Measurements from ENCODE around the gene DAPL1.
A peak's percentile ranks its signal among the peaks of the same experiment; 100 is the strongest.

Gene DAPL1

GRCh38 chr2:158778243-158778642 lies 16.9 kb upstream of the DAPL1 start:
- DNase-seq = no peak

DNA sequence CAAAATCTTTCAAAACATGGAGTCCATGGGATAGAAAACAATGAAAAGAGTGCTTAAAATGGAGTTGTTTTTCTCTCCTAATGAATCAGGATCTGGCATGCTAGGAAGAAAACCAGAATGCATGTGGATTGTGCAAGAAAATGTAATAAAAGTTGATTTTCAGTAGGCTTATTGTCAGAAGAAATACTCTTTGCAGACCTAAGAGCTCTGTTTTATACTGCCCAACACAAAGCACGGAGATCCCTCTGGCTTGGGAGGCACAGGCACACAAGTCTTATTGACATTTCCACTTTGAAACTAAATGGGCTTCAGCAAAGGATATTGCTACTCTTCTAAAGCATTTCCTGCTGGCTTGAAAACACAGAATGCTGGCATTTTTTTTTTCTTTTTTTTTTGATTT lies 15.5 kb upstream of the DAPL1 start:
- DNase-seq = no peak

- DNase-seq = peak; percentile 82
Observed at GRCh38 chr2:158781353-158781961, 13.7 kb upstream of the DAPL1 start.

GRCh38 chr2:158782136-158782535 lies 13.0 kb upstream of the DAPL1 start:
- DNase-seq = no peak

- DNase-seq = peak; percentile 66
Observed at GRCh38 chr2:158782616-158783015, 12.5 kb upstream of the DAPL1 start.

- DNase-seq = no peak
Observed at GRCh38 chr2:158783923-158784322, 11.2 kb upstream of the DAPL1 start.

GRCh38 chr2:158786897-158787296 lies 8.2 kb upstream of the DAPL1 start:
- no peak for DNase-seq

- no peak for DNase-seq
Observed at GRCh38 chr2:158788951-158789350, 6.2 kb upstream of the DAPL1 start.

GRCh38 chr2:158796652-158797051 lies 1.5 kb downstream of the DAPL1 start:
- no peak for DNase-seq

DNA sequence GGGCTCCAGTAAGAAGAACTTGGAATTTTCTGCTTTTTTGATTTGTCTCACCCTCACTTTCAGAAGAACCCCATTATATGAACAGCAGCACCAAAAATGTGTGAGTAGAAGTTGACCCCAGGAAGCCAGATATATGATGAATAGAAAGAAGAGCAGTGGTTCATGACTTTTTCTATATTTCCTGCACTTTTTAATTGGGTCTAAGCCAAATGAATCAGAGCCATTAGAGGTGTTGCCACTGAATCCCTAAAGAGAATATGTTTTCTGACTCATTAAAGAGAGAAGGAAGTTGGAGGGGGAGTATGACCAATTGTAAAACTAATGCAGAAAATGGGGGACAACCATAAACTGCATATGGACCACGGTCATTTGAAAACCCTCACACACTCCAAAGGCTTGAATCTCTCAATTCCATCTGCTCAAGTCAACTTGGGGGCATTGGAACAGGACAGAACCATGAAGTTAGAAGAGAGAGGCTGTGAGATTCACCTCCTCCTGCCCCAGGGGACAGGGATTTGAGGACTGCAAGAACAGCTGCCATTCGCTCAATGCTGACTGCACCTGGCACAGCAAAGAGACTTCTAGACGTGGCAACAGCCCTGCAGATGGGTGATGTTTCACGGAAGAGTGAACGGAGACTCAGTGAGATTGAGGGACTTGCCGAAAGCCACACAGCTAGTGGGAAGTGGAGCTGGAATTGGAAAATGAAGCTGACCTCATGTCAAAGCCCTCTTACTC lies 3.0 kb downstream of the DAPL1 start:
- DNase-seq = peak; percentile 55

DNA sequence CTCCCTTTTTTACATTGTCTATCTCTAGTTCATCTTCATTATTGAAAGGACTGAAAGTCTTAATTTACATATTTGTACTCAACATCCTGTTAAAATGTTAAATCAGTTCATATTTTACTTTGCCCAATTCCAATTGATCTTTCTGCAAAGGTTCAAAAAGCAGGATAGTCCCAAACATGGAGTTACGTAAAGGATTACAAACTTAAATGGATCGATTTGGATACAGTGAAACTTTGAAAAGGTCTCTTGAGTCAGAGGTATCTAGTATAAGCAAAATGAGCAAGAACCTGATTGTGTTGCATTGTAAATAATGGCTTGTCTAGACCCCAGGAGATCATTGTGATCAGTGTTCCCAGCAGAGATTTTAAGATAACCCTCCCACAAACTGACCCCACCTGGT lies 4.1 kb downstream of the DAPL1 start:
- DNase-seq = no peak

DNA sequence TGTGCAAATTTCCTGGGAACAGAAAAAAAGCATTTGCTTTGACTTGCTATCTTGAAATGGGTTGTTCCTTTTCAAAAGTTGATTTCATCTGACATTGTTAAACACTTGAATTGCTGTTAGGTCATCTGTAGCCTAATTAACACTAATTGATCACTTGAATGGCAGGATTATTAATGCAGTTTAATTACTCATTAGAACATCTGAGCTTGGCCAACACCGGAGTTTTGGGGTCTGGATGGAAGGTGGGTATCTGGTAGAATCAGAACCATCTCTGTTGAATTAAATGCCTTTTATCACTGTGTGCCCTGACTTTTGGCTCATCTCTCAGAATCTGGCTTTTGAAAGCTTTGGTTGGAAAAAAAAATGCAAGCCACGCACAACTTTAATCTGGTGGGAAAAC lies 8.4 kb downstream of the DAPL1 start:
- no peak for DNase-seq

DNA sequence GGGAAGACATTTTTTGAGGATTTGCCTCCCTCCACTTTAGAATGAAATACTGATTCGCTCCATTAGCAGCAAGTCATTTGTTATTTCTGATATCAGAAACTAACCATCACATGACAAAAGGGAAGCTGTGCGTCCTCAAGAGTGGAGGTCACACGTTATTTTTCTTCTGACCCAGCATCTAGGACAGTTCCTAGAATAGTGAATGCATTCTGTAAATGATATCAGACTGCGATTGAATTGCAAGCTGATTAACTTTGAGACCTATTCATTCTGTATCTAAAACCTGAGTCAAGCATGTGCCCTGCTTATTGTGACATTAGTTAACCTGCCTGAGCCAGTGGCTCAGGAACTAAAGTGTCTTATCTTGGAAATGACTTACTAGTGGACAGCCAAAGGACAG lies 10.1 kb downstream of the DAPL1 start:
- DNase-seq = no peak

- no peak for DNase-seq
Observed at GRCh38 chr2:158805936-158806335, 10.8 kb downstream of the DAPL1 start.

- no peak for DNase-seq
Observed at GRCh38 chr2:158806941-158807340, 11.8 kb downstream of the DAPL1 start.

DNA sequence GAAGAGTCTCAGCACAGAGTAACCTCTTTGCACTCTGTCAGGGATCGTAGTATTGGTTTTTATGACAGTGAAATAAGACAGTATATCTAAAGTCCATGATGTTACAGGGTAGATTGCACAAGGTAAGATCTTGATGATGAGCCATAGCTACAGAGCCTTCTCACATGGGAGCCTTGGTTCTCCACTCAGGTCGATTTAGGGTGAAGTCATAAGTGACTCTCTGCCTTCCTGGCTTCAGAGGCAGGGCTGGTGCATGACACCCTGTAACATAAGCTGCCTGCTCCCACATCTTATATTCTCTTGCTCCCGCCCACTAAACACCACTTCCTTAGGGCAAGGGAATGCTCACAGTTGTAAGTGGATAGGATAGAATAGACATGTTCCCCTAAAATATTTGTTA lies 13.3 kb downstream of the DAPL1 start:
- DNase-seq = no peak

DNA sequence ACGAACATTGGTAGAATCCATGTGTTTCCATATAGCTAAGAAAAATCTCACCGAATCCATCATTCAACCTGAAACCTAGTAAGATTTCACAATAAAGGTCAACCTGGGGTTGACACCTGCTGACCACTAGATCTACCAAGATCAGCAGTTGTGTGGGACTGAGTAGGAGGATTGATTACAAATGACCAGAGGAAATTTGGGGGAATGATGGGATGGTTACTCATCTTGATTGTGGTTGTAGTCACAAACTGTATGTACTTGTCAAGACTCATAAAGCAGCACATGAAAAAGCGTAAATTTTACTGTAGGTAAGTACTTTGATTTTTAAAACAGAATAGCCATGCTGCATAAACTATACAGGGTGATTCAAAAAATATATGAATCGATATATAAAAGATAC lies 14.7 kb downstream of the DAPL1 start:
- no peak for DNase-seq

DNA sequence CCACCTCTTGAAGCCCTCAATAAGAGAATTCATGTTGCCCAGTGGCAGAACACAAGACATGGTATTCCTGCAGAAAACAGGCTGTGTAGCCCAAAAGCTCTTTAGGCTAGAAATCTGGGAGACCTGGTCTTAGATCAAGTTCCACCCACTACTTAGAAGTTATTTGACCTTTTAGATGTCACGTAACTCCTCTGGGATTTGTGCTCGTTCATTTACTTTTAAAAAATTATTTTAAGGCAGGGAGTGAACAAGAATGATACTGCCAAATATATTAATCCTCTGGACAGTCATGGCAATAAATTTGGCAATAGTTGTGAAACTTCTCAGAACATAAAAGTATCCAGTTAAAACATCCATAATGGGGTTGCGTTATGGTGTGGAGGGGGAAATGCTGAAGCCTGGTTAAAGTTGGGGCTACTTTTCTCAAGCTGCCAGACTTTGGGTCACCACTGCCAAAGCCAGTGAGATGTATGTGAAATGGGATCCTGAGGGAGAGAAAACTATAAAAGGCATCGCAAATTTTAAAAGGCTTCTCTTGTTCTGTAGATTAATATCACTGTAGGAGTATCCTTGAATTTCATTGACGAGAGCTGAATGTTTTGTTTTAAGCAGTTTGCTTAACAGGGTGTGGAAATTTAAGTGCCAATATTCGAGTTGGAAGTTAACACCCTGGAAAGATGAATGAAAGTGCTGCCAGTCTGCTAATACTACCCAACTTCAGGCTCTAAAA lies 15.8 kb downstream of the DAPL1 start:
- no peak for DNase-seq

GRCh38 chr2:158815166-158815565 lies 20.0 kb downstream of the DAPL1 start:
- DNase-seq = no peak

DNA sequence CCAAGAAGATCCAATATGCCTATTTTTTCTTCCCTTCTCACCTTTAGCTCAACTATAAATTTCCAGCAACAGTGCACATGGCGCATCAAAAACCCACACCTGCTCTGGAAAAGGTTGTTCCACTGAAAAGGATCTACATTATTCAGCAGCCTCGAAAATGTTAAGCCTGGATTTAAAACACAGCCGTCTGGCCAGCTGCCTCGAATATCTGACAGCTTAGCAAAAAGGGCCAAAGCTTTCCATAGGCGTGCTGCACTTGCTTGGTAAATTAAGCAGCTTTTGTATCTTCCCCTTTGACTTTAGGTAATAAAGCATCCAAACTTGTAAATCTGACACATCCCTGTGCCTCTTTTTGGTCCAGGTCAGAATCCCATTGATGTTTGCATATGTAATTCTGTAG lies 20.5 kb downstream of the DAPL1 start:
- no peak for DNase-seq

DNA sequence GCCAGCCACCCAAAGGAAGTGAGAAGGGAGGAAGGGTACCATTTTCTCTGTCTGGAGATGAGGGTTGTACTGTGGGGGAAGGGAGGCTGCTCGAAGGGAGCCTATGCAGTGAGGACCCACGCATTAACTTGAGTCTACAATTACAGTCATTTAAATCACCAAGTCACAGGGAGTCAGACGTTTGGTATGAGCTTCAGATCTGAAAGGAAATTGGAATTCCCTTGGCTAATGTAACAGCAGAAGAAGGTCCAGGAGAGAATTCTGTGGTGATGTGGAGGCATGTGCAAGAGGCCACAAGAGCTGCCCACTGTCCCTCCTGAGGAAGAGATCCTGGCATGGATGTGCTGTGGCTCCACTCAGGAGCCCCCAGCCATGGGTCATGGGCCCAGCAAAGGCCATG lies 22.5 kb downstream of the DAPL1 start:
- DNase-seq = no peak

DNA sequence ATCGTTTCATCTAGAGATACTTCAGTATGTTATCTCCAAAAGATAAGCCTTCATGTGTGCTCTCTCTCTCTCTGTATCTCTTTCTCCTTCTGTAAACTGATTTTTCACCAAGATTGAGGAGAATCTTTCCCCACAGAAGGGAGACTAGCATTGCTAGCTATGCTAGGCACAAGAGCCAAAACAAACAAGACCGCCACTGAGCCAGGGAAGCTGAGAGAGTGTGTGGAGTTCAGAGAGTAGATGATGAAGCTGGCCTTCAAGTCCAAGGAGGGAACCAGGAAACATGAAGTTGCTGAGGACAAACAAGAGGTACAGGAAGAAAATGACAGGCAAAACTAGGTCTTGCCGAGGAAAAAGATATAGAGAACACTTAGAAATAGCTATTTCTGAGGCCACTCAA lies 23.4 kb downstream of the DAPL1 start:
- no peak for DNase-seq

DNA sequence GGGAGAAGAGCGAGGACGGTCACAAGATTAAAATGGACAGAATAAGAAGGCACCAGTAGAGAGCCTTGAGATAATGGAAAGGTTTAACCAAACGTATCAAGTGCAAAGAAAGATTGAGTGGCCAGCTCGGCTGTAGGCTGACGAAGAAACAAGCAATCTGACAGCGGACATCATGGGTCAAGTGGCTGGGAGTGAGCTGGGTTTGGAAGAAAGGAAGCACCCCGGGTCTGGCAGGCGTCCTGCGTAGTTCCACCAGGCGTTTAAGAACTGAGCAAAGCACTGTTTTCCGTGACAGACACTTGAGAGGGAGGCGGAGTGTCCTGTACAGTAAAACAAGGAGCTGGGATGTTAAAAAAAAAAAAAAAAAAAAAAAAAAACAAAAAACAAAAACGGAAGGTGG lies 27.1 kb downstream of the DAPL1 start:
- DNase-seq = no peak

DNA sequence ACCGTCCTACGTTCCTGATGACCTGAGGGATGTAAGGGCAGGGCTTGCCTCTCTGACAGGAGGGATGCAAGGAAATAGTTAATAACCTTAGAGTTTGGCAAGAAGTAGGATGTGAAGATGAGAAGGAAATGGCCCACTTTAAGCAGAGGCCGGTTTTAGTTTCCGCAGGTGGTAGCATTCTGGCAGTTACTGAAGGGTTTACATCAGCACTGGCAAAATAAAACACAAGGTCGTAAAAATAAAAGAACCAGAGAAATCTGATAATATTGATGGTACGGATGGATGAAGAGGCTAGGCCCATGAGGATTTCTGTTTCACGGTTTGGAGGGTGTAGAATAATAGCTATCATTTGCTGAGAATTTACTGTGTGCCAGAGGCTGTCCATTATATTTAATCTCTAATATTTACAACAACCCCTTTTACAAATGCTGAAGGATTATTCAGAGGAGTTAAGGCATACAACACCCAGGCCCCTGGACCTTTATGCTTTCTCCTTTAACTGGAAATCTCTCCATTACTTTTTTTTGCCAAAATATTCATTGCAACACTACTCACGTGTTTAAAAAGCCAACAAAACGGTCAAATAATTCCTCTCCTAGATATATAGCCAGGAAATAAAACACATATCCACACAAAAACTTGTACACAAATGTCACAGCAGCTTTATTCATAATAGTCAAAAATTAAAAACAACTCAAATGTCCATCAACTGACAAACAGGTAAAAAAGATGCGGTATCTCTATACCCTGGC lies 28.5 kb downstream of the DAPL1 start:
- DNase-seq = no peak
